Peyer's patch (tissue), 4 donors: ENCODE data around the gene MYO1H. TPM values are rescaled to one million over a fixed set of nuclear protein-coding genes. Genes with fewer than 3 reads are reported as not detected.
A peak's percentile ranks its signal among the peaks of the same experiment; 100 is the strongest.

Experiments
- DNase-seq, 3 donors: peaks; one replicate each; pipeline ENCODE4 v3.0.0-alpha.2; 2017 to 2019
- H3K27ac ChIP-seq, 4 donors: fragments of 200-600 bp; sonication (generic); one replicate each; pipeline ENCODE4 v1.5.1; 2016 to 2019
- H3K27me3 ChIP-seq, 2 donors: fragments of 200-600 bp; sonication (generic); one replicate each; pipeline ENCODE4 v1.5.1; 2019
- H3K36me3 ChIP-seq, 3 donors: fragments of 200-600 bp; sonication (generic); one replicate each; pipeline ENCODE4 v1.5.1; 2016 to 2019
- H3K4me1 ChIP-seq, 4 donors: fragments of 200-600 bp; sonication (generic); one replicate each; pipeline ENCODE4 v1.5.1; 2016 to 2019
- H3K4me3 ChIP-seq, 4 donors: fragments of 200-600 bp; sonication (generic); 1 replicate in 3 of 4; 2 replicates in 1 of 4; pipeline ENCODE4 v1.5.1; 2016 to 2019; ENCODE audit warnings: mild to moderate bottlenecking in 1 of 4
- H3K9me3 ChIP-seq, 4 donors: fragments of 200-600 bp; sonication (generic); one replicate each; pipeline ENCODE4 v1.5.1; 2016 to 2019; ENCODE audit warnings: mild to moderate bottlenecking in 1 of 4
- POLR2A ChIP-seq, 2 donors: fragments of 450-650 bp; IDR thresholded peaks; one replicate each; pipeline ENCODE4 v1.5.1; 2017; ENCODE audit warnings: antibody characterized with exemption in 2 of 2, mild to moderate bottlenecking in 2 of 2, moderate library complexity in 2 of 2
- total RNA-seq, 4 donors: library from RNA; depleted of rRNA; stranded (reverse); fragments of >200 nt; gene quantifications; one replicate each; pipeline ENCODE4 v1.1.0, GENCODE V29; 2016
- TF ChIP-seq, protein P1 (sequence below), 6 experiments: fragments of 450-650 bp in 4 of 6; fragments of 200-600 bp in 2 of 6; sonication (generic) in 1 of 6; IDR thresholded peaks; one replicate each; pipeline ENCODE4 v1.5.1; 2017 to 2019; ENCODE audit warnings: antibody characterized with exemption in 6 of 6, mild to moderate bottlenecking in 3 of 6, moderate library complexity in 1 of 6

The MYO1H gene
- total RNA-seq, 4 donors from 2014 or later: not detected

GRCh38 chr12:109446869-109447268 lies 99.2 kb downstream of the MYO1H start:
- no peak for DNase-seq
- no peak overlapping the region for H3K27ac ChIP-seq
- H3K4me1 ChIP-seq: no peaks in the 10 kb centered on the region

DNA sequence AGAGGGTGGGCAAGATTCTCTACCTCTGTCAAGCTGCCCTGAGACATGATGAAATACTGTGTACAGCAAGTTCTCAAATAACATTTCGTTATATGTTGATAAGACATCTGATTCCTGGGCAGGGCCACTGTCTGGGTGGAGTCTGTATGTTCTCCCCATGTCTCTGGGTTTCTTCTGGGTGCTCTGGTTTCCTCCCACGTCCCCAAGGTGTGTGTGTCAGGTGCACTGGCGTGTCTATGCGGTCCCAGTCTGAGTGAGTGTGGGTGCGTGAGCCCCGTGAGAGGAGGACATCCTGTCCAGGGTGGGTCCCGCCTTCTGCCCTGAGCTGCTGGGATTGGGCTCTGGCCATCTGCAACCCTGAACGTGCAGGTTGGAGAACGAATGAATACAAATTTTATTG lies 99.8 kb downstream of the MYO1H start:
- TF ChIP-seq, protein P1, sequence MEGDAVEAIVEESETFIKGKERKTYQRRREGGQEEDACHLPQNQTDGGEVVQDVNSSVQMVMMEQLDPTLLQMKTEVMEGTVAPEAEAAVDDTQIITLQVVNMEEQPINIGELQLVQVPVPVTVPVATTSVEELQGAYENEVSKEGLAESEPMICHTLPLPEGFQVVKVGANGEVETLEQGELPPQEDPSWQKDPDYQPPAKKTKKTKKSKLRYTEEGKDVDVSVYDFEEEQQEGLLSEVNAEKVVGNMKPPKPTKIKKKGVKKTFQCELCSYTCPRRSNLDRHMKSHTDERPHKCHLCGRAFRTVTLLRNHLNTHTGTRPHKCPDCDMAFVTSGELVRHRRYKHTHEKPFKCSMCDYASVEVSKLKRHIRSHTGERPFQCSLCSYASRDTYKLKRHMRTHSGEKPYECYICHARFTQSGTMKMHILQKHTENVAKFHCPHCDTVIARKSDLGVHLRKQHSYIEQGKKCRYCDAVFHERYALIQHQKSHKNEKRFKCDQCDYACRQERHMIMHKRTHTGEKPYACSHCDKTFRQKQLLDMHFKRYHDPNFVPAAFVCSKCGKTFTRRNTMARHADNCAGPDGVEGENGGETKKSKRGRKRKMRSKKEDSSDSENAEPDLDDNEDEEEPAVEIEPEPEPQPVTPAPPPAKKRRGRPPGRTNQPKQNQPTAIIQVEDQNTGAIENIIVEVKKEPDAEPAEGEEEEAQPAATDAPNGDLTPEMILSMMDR (IDR thresholded peaks at IDR 0.05): no peak
- TF ChIP-seq POLR2A (IDR thresholded peaks at IDR 0.05): no peak
- Histone ChIP-seq H3K27ac (no peak overlapping the region), H3K4me1 (no peaks in the 10 kb centered on the region), H3K36me3 (peaks cover 0 to 55% (median 0%) of the 10 kb centered on the region in 3 donors), H3K4me3 (no peak overlapping the region), H3K9me3 (no peaks in the 10 kb centered on the region), H3K27me3 (no peaks in the 10 kb centered on the region)
- DNase-seq: no peak

More at GRCh38 chr12:109446869-109447268, 99.2 kb downstream of the MYO1H start:
- Histone ChIP-seq H3K9me3 (no peaks in the 10 kb centered on the region), H3K4me3 (no peak overlapping the region), H3K36me3 (peaks cover 0 to 51% (median 0%) of the 10 kb centered on the region in 3 donors), H3K27me3 (no peaks in the 10 kb centered on the region)
- TF ChIP-seq, protein P1 (IDR thresholded peaks at IDR 0.05): no peak

DNA sequence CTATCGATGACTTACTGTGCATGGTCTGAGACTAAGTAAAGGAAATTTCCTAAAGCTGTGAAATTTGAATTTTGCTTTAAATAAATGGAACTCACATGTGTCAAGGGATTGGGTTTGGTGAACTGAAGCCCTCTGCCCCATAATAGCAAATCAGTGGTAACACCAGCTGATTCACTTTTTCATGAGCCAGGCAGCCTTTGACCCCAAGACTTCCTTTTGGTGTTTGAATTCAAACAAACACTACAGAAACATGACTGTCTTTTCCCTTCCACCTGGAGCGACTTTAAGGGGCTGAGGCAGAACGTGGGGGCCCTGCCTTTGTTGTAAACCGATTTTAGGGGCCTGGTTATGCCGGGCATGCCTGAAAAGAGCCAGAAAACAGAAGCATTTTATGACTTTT lies 100.6 kb downstream of the MYO1H start:
- no peak for DNase-seq
- Histone ChIP-seq H3K9me3 (no peaks in the 10 kb centered on the region), H3K27me3 (no peaks in the 10 kb centered on the region), H3K4me1 (no peaks in the 10 kb centered on the region), H3K4me3 (no peak overlapping the region), H3K36me3 (peaks cover 0 to 62% (median 0%) of the 10 kb centered on the region in 3 donors), H3K27ac (peak overlapping the region in 1 of 4 donors; percentile 12)
- no peak for TF ChIP-seq POLR2A (IDR thresholded peaks at IDR 0.05)
- TF ChIP-seq, protein P1 (IDR thresholded peaks at IDR 0.05): no peak

- Histone ChIP-seq H3K4me1 (no peaks in the 10 kb centered on the region), H3K27ac (peak overlapping the region in 1 of 4 donors; percentile 12), H3K4me3 (no peak overlapping the region), H3K9me3 (no peaks in the 10 kb centered on the region), H3K27me3 (no peaks in the 10 kb centered on the region), H3K36me3 (peaks cover 0 to 68% (median 0%) of the 10 kb centered on the region in 3 donors)
- no peak for DNase-seq
- TF ChIP-seq, protein P1 (IDR thresholded peaks at IDR 0.05): no peak
- no peak for TF ChIP-seq POLR2A (IDR thresholded peaks at IDR 0.05)
Measured at GRCh38 chr12:109448707-109449390, 101.1 kb downstream of the MYO1H start.

DNA sequence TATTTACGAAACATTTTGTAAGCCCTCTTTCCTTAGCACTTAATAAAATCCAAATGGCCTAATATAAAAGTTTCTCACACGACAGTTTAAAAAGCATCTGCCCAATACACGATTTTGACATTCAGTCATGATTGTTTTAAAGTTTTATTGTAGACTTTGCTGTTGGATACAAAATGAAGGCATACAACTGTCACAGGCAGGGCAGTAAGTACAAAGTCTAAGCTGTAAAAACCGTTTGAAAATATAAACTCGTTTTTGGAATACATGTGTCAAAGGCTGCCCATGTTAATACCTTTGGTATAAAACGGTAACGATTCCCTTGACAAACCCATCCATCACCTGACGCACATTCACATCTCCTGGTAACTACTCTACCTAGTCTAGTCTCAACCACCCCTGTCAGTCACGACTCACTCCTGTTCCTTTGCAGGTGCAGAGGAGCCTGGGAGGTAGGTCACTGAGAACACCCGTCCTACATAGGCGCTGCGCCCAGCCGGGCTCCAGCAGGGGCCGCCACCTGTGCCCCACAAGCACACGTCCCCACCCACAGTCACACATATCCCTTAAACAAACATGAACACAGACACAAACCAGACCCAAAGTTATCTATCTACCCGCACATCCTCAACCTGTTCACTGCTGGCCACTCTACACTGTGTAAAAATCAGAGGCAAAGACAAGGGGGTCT lies 102.3 kb downstream of the MYO1H start:
- no peak for TF ChIP-seq POLR2A (IDR thresholded peaks at IDR 0.05)
- TF ChIP-seq, protein P1 (IDR thresholded peaks at IDR 0.05): peak in 1 of 6 experiments; percentile 11
- peak overlapping the region in 1 of 4 donors; percentile 16 for H3K27ac ChIP-seq
- H3K4me1 ChIP-seq: no peaks in the 10 kb centered on the region
- H3K27me3 ChIP-seq: no peaks in the 10 kb centered on the region
- DNase-seq: no peak
- H3K36me3 ChIP-seq: peaks cover 0 to 80% (median 0%) of the 10 kb centered on the region in 3 donors
- H3K9me3 ChIP-seq: no peaks in the 10 kb centered on the region
- no peak overlapping the region for H3K4me3 ChIP-seq
